ENCODE results near the gene NUMBL.
A peak's percentile ranks its signal among the peaks of the same experiment; 100 is the strongest.

The NUMBL gene

GRCh38 chr19:40672573-40673299 lies 17.7 kb downstream of the NUMBL start:
- no peak for DNase-seq
- Mint-ChIP-seq H3K27ac (no peak overlapping the region), H3K9me3 (peaks cover 7% of the 10 kb centered on the region), H3K4me1 (peaks cover 2% of the 10 kb centered on the region), H3K36me3 (peaks cover 15% of the 10 kb centered on the region), H3K4me3 (no peak overlapping the region), H3K27me3 (no peaks in the 10 kb centered on the region)
- CTCF ChIA-PET: interaction anchor here (2.4 kb wide), 1 partner anchor 10 kb away, joined by 7 read pairs; no protein-coding TSS in a partner anchor

- Mint-ChIP-seq H3K9me3 (peaks cover 7% of the 10 kb centered on the region), H3K27ac (no peak overlapping the region), H3K4me1 (peaks cover 2% of the 10 kb centered on the region), H3K4me3 (no peak overlapping the region), H3K36me3 (peaks cover 15% of the 10 kb centered on the region), H3K27me3 (no peaks in the 10 kb centered on the region)
- CTCF ChIA-PET: interaction anchor here (2.4 kb wide), 1 partner anchor 9 kb away, joined by 7 read pairs; no protein-coding TSS in a partner anchor
- no peak for DNase-seq
These were observed 18.4 kb downstream of the NUMBL start for GRCh38 chr19:40672038-40672437.

GRCh38 chr19:40671404-40671803 lies 19.0 kb downstream of the NUMBL start:
- Mint-ChIP-seq H3K27ac (no peak overlapping the region), H3K9me3 (peaks cover 7% of the 10 kb centered on the region), H3K4me3 (no peak overlapping the region), H3K27me3 (no peaks in the 10 kb centered on the region), H3K4me1 (peaks cover 3% of the 10 kb centered on the region), H3K36me3 (peaks cover 16% of the 10 kb centered on the region)
- CTCF ChIA-PET: interaction anchor here (1.0 to 2.4 kb wide), 2 partner anchors 8 to 148 kb away, joined by 4 to 7 read pairs; no protein-coding TSS in a partner anchor
- DNase-seq: no peak

GRCh38 chr19:40668991-40669614 lies 21.3 kb downstream of the NUMBL start:
- CTCF ChIA-PET: no interaction called here
- Mint-ChIP-seq H3K9me3 (peaks cover 7% of the 10 kb centered on the region), H3K36me3 (peaks cover 15% of the 10 kb centered on the region), H3K4me3 (no peak overlapping the region), H3K4me1 (peaks cover 2% of the 10 kb centered on the region), H3K27ac (no peak overlapping the region), H3K27me3 (peaks cover 4% of the 10 kb centered on the region)
- no peak for DNase-seq

GRCh38 chr19:40667602-40668001 lies 22.8 kb downstream of the NUMBL start:
- H3K27me3 Mint-ChIP-seq: peaks cover 17% of the 10 kb centered on the region
- H3K36me3 Mint-ChIP-seq: peaks cover 15% of the 10 kb centered on the region
- no peak overlapping the region for H3K27ac Mint-ChIP-seq
- H3K9me3 Mint-ChIP-seq: peaks cover 7% of the 10 kb centered on the region
- CTCF ChIA-PET: no interaction called here
- H3K4me1 Mint-ChIP-seq: peaks cover 13% of the 10 kb centered on the region
- DNase-seq: no peak
- H3K4me3 Mint-ChIP-seq: no peak overlapping the region

GRCh38 chr19:40666803-40667438 lies 23.5 kb downstream of the NUMBL start:
- peaks cover 7% of the 10 kb centered on the region for H3K9me3 Mint-ChIP-seq
- DNase-seq: no peak
- peak overlapping the region; percentile 49 for H3K27ac Mint-ChIP-seq
- CTCF ChIA-PET: no interaction called here
- peaks cover 15% of the 10 kb centered on the region for H3K36me3 Mint-ChIP-seq
- H3K27me3 Mint-ChIP-seq: peaks cover 18% of the 10 kb centered on the region
- H3K4me1 Mint-ChIP-seq: peaks cover 16% of the 10 kb centered on the region
- H3K4me3 Mint-ChIP-seq: no peak overlapping the region

GRCh38 chr19:40663695-40664692 lies 26.5 kb downstream of the NUMBL start:
- Mint-ChIP-seq H3K4me3 (peak overlapping the region; percentile 79), H3K9me3 (peaks cover 2% of the 10 kb centered on the region), H3K36me3 (peaks cover 3% of the 10 kb centered on the region), H3K27ac (peak overlapping the region; percentile 82), H3K4me1 (peaks cover 20% of the 10 kb centered on the region), H3K27me3 (peaks cover 19% of the 10 kb centered on the region)
- DNase-seq: no peak
- CTCF ChIA-PET: interaction anchor here (0.6 to 5.7 kb wide), 20 partner anchors 8 to 541 kb away, joined by 3 to 32 read pairs (median 4); partner anchors contain the start of genes NUMBL and RAB4B

- H3K27ac Mint-ChIP-seq: peak overlapping the region; percentile 85
These were observed 27.3 kb downstream of the NUMBL start for GRCh38 chr19:40662925-40663694.

GRCh38 chr19:40661616-40662015 lies 28.8 kb downstream of the NUMBL start:
- Mint-ChIP-seq H3K27me3 (peaks cover 30% of the 10 kb centered on the region), H3K9me3 (no peaks in the 10 kb centered on the region), H3K36me3 (no peaks in the 10 kb centered on the region), H3K4me1 (peaks cover 19% of the 10 kb centered on the region), H3K4me3 (no peak overlapping the region), H3K27ac (peak overlapping the region; percentile 1)
- DNase-seq: no peak
- CTCF ChIA-PET: interaction anchor here (0.8 to 5.7 kb wide), 5 partner anchors 116 to 481 kb away, joined by 3 to 32 read pairs (median 5); partner anchors contain the start of gene RAB4B

More at GRCh38 chr19:40662925-40663694, 27.3 kb downstream of the NUMBL start:
- peak; percentile 93 for DNase-seq
- CTCF ChIA-PET: interaction anchor here (0.6 to 5.7 kb wide), 18 partner anchors 9 to 542 kb away, joined by 3 to 32 read pairs (median 4); partner anchors contain the start of genes NUMBL and RAB4B
- Mint-ChIP-seq H3K4me1 (peaks cover 20% of the 10 kb centered on the region), H3K27me3 (peaks cover 25% of the 10 kb centered on the region), H3K36me3 (peaks cover 1% of the 10 kb centered on the region), H3K9me3 (no peaks in the 10 kb centered on the region), H3K4me3 (peak overlapping the region; percentile 79)

- H3K36me3 Mint-ChIP-seq: no peaks in the 10 kb centered on the region
- peaks cover 29% of the 10 kb centered on the region for H3K27me3 Mint-ChIP-seq
- DNase-seq: no peak
- H3K27ac Mint-ChIP-seq: no peak overlapping the region
- no peak overlapping the region for H3K4me3 Mint-ChIP-seq
- CTCF ChIA-PET: interaction anchor here (0.6 kb wide), 1 partner anchor 160 kb away, joined by 3 read pairs; no protein-coding TSS in a partner anchor
- H3K9me3 Mint-ChIP-seq: no peaks in the 10 kb centered on the region
- peaks cover 19% of the 10 kb centered on the region for H3K4me1 Mint-ChIP-seq
These were observed 30.9 kb downstream of the NUMBL start for GRCh38 chr19:40659566-40659965.

- H3K4me3 Mint-ChIP-seq: no peak overlapping the region
- no peaks in the 10 kb centered on the region for H3K9me3 Mint-ChIP-seq
- H3K27ac Mint-ChIP-seq: no peak overlapping the region
- H3K36me3 Mint-ChIP-seq: no peaks in the 10 kb centered on the region
- no peak for DNase-seq
- H3K27me3 Mint-ChIP-seq: peaks cover 29% of the 10 kb centered on the region
- peaks cover 19% of the 10 kb centered on the region for H3K4me1 Mint-ChIP-seq
- CTCF ChIA-PET: interaction anchor here (1.1 kb wide), 1 partner anchor 71 kb away, joined by 3 read pairs; no protein-coding TSS in a partner anchor
These were observed 31.3 kb downstream of the NUMBL start for GRCh38 chr19:40659116-40659515.

GRCh38 chr19:40658031-40658430 lies 32.4 kb downstream of the NUMBL start:
- no peak overlapping the region for H3K27ac Mint-ChIP-seq
- CTCF ChIA-PET: interaction anchor here (0.9 to 3.2 kb wide), 4 partner anchors 13 to 159 kb away, joined by 3 to 13 read pairs (median 3); no protein-coding TSS in a partner anchor
- H3K27me3 Mint-ChIP-seq: peaks cover 18% of the 10 kb centered on the region
- no peak overlapping the region for H3K4me3 Mint-ChIP-seq
- no peaks in the 10 kb centered on the region for H3K9me3 Mint-ChIP-seq
- no peak for DNase-seq
- H3K36me3 Mint-ChIP-seq: no peaks in the 10 kb centered on the region
- H3K4me1 Mint-ChIP-seq: peaks cover 10% of the 10 kb centered on the region

Measured in activated naive CD4-positive, alpha-beta T cell treated with anti-CD3 and anti-CD28 coated beads, Interleukin-2, amount 10 ng/mL, durations not matched to agents 7 days and 5 days (primary cell).